ENCODE measurements around the gene DOCK1.

DOCK1 gene

GRCh38 chr10:127041552-127041951 lies 136.3 kb downstream of the DOCK1 start:
- Histone ChIP-seq H3K4me2 (no peak overlapping the region), H3K4me1 (no peaks in the 10 kb centered on the region), H4K20me1 (no peaks in the 10 kb centered on the region), H3K27me3 (no peaks in the 10 kb centered on the region), H3K36me3 (no peaks in the 10 kb centered on the region), H3K9me3 (no peaks in the 10 kb centered on the region), H3K4me3 (no peak overlapping the region), H3K27ac (no peak overlapping the region), H3K9ac (no peak overlapping the region)
- TF ChIP-seq Cebpa-rat (IDR thresholded peaks at IDR 0.05) = no peak

- H3K36me3 ChIP-seq = no peaks in the 10 kb centered on the region
- H4K20me1 ChIP-seq = no peaks in the 10 kb centered on the region
- H3K27ac ChIP-seq = no peak overlapping the region
- no peaks in the 10 kb centered on the region for H3K27me3 ChIP-seq
- H3K9ac ChIP-seq = no peak overlapping the region
- H3K4me3 ChIP-seq = no peak overlapping the region
- H3K9me3 ChIP-seq = no peaks in the 10 kb centered on the region
- H3K4me1 ChIP-seq = no peaks in the 10 kb centered on the region
- TF ChIP-seq Cebpa-rat (IDR thresholded peaks at IDR 0.05) = no peak
- no peak overlapping the region for H3K4me2 ChIP-seq
These were observed 138.1 kb downstream of the DOCK1 start for GRCh38 chr10:127043301-127043700.

GRCh38 chr10:127044186-127044585 lies 139.0 kb downstream of the DOCK1 start:
- H3K27me3 ChIP-seq = no peaks in the 10 kb centered on the region
- no peaks in the 10 kb centered on the region for H4K20me1 ChIP-seq
- H3K27ac ChIP-seq = no peak overlapping the region
- no peak overlapping the region for H3K4me3 ChIP-seq
- TF ChIP-seq Cebpa-rat (IDR thresholded peaks at IDR 0.05) = no peak
- no peak overlapping the region for H3K4me2 ChIP-seq
- H3K9ac ChIP-seq = no peak overlapping the region
- no peaks in the 10 kb centered on the region for H3K36me3 ChIP-seq
- no peaks in the 10 kb centered on the region for H3K9me3 ChIP-seq
- no peaks in the 10 kb centered on the region for H3K4me1 ChIP-seq

DNA sequence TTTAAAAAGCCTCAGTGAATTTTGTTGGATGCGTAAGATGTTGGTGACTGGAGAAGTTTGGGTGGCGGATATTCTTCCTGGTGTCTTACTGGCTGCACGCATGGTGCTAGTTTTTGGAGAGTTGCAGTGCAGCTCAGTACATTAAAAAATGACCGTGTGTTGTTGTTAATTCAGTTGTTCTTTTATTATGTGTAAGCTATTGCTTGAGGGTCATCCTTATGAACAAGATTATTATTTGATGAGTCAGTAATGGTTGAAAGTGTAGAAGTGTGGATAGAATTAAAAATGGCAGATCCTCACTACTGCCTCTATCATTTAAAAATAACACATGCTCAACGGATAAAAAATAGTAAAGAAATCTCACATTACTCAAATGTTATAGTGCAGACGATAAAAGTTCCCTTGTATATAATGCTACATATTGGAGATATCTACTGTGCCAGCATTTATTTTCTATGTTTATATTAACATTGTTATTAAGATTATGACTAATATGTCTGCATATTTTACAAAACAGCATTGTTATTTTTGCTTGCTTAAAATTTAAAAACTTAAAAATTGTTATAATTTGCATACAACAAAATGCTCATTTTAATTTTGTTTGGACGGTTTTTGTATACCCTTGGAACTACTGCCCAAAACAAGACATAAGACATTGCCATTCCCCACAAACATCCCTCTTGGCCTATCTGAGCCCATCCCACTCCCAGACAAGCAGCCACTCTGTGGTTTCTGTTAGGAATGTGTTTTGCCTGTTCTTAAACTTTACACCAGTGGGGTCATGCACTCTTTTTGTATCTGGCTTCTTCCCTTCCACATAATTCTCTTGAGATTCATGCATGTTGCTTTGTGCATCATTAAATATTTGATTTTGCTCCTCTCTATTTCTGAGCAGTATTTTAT lies 142.0 kb downstream of the DOCK1 start:
- Histone ChIP-seq H3K9ac (no peak overlapping the region), H4K20me1 (no peaks in the 10 kb centered on the region), H3K4me1 (no peaks in the 10 kb centered on the region), H3K4me2 (no peak overlapping the region), H3K36me3 (no peaks in the 10 kb centered on the region), H3K27ac (no peak overlapping the region), H3K27me3 (no peaks in the 10 kb centered on the region), H3K4me3 (no peak overlapping the region), H3K9me3 (no peaks in the 10 kb centered on the region)
- no peak for TF ChIP-seq Cebpa-rat (IDR thresholded peaks at IDR 0.05)

DNA sequence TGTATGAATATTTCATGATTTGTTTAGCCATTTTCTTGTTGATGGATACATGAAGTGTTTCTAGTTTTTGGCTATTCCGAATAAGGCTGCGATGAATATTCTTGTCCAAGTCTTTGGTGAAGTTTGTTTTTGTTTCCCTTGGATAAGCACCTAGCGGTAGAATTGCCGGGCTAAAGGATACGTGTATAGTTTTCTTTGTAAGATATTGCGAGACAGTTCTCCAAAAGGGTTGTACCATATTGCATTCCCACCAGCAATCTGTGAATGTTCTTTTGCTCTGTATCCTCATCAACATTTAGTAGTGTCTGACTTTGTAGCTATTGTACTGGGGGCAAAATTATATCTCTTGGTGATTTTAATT lies 142.6 kb downstream of the DOCK1 start:
- H3K4me1 ChIP-seq = no peaks in the 10 kb centered on the region
- no peak overlapping the region for H3K4me2 ChIP-seq
- H3K4me3 ChIP-seq = no peak overlapping the region
- H4K20me1 ChIP-seq = no peaks in the 10 kb centered on the region
- no peak overlapping the region for H3K27ac ChIP-seq
- no peaks in the 10 kb centered on the region for H3K9me3 ChIP-seq
- TF ChIP-seq Cebpa-rat (IDR thresholded peaks at IDR 0.05) = no peak
- no peaks in the 10 kb centered on the region for H3K36me3 ChIP-seq
- no peak overlapping the region for H3K9ac ChIP-seq
- H3K27me3 ChIP-seq = no peaks in the 10 kb centered on the region

GRCh38 chr10:127048630-127049029 lies 143.4 kb downstream of the DOCK1 start:
- Histone ChIP-seq H3K4me2 (no peak overlapping the region), H3K27ac (no peak overlapping the region)
- TF ChIP-seq Cebpa-rat (IDR thresholded peaks at IDR 0.05) = no peak

GRCh38 chr10:127052001-127052400 lies 146.8 kb downstream of the DOCK1 start:
- H3K4me3 ChIP-seq = no peak overlapping the region
- no peaks in the 10 kb centered on the region for H3K9me3 ChIP-seq
- no peaks in the 10 kb centered on the region for H3K27me3 ChIP-seq
- H3K9ac ChIP-seq = no peak overlapping the region
- no peak for TF ChIP-seq Cebpa-rat (IDR thresholded peaks at IDR 0.05)
- H3K4me1 ChIP-seq = peaks cover 8% of the 10 kb centered on the region
- H4K20me1 ChIP-seq = no peaks in the 10 kb centered on the region
- H3K27ac ChIP-seq = no peak overlapping the region
- no peaks in the 10 kb centered on the region for H3K36me3 ChIP-seq
- no peak overlapping the region for H3K4me2 ChIP-seq

More at GRCh38 chr10:127048630-127049029, 143.4 kb downstream of the DOCK1 start:
- Histone ChIP-seq H3K4me1 (no peaks in the 10 kb centered on the region), H3K27me3 (no peaks in the 10 kb centered on the region), H3K36me3 (no peaks in the 10 kb centered on the region), H3K9ac (no peak overlapping the region), H3K4me3 (no peak overlapping the region), H4K20me1 (no peaks in the 10 kb centered on the region), H3K9me3 (no peaks in the 10 kb centered on the region)

- Histone ChIP-seq H3K9ac (no peak overlapping the region), H4K20me1 (no peaks in the 10 kb centered on the region), H3K9me3 (peaks cover 9% of the 10 kb centered on the region; the same call in 1 of the 2 replicates), H3K4me1 (peaks cover 8% of the 10 kb centered on the region), H3K4me2 (no peak overlapping the region), H3K36me3 (no peaks in the 10 kb centered on the region), H3K4me3 (no peak overlapping the region), H3K27me3 (no peaks in the 10 kb centered on the region), H3K27ac (no peak overlapping the region)
- no peak for TF ChIP-seq Cebpa-rat (IDR thresholded peaks at IDR 0.05)
These were observed 150.0 kb downstream of the DOCK1 start for GRCh38 chr10:127055263-127055662.

DNA sequence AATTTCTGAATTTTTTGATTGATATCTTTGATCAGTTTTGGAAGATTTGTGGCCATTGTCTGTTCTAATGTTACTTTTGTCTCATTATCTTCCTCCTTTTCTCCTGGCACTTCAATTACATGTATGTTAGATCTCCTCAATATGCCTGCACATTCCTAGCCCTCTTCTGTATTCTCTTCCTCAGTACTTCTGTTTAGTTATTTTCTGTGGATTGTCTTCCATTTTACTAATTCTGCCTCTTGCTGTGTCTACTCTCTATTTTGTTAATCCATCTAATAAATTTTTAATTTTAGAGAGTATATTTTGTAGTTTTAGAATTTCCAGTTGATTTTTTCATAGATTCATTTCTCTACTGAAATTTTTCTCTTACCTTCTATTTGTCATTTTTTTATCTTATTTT lies 154.1 kb downstream of the DOCK1 start:
- Histone ChIP-seq H3K4me3 (no peak overlapping the region), H4K20me1 (no peaks in the 10 kb centered on the region), H3K4me1 (peaks cover 24% of the 10 kb centered on the region), H3K4me2 (no peak overlapping the region), H3K9me3 (peaks cover 9% of the 10 kb centered on the region; the same call in 1 of the 2 replicates), H3K36me3 (no peaks in the 10 kb centered on the region), H3K27me3 (no peaks in the 10 kb centered on the region), H3K9ac (no peak overlapping the region), H3K27ac (no peak overlapping the region)
- TF ChIP-seq Cebpa-rat (IDR thresholded peaks at IDR 0.05) = no peak

DNA sequence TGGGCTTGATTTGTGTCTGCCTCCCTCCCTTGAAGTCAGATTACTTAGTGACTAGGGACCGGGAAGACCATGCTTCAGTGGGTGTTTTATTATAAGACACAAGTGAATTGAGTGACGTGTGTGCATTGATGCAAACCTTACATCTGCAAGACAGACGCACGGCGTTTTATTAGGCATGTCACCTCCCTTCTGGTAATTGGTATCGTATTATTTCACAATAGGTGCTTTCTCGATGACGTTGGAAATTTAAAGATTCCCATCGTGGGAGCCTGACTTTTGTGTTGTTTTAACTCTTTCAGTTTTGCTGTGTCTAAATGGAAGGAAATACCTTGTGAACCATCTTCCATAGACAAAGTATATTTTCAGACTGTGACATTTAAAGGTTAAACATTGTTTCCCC lies 158.5 kb downstream of the DOCK1 start:
- H4K20me1 ChIP-seq = no peaks in the 10 kb centered on the region
- no peaks in the 10 kb centered on the region for H3K36me3 ChIP-seq
- H3K4me1 ChIP-seq = peaks cover 36% of the 10 kb centered on the region
- H3K4me2 ChIP-seq = peak overlapping the region; percentile 34
- no peak overlapping the region for H3K9ac ChIP-seq
- no peak for TF ChIP-seq Cebpa-rat (IDR thresholded peaks at IDR 0.05)
- H3K27ac ChIP-seq = no peak overlapping the region
- H3K27me3 ChIP-seq = no peaks in the 10 kb centered on the region
- no peak overlapping the region for H3K4me3 ChIP-seq
- peaks cover 14% of the 10 kb centered on the region; the same call in 1 of the 2 replicates for H3K9me3 ChIP-seq
